DMS79 treated with DMSO at 0.1 percent for 48 hours (cell line): ENCODE measurements around the gene ACADS.

ENCODE experiments used
- DNase-seq: peaks from one replicate; lab custom pipeline; 2025; lab: John Stamatoyannopoulos, UW

Gene ACADS

GRCh38 chr12:120700886-120701285, 24.7 kb upstream of the ACADS start:
- no peak for DNase-seq

GRCh38 chr12:120702637-120703036, 23.0 kb upstream of the ACADS start:
- DNase-seq, result no peak

- no peak for DNase-seq
Measured at GRCh38 chr12:120703311-120703942, 22.2 kb upstream of the ACADS start.

- DNase-seq, result no peak
Measured at GRCh38 chr12:120705618-120706017, 20.0 kb upstream of the ACADS start.

GRCh38 chr12:120706029-120706428, 19.6 kb upstream of the ACADS start:
- DNase-seq, result no peak

- no peak for DNase-seq
Measured at GRCh38 chr12:120708651-120709050, 17.0 kb upstream of the ACADS start.

- peak; percentile 53 for DNase-seq
Measured at GRCh38 chr12:120710031-120710804, 15.4 kb upstream of the ACADS start, which contains the start of gene UNC119B. TSS of gene UNC119B (plus strand) at chr12:120710458. CDS start at chr12:120710475, 17 bp downstream.

GRCh38 chr12:120710805-120711296, 14.8 kb upstream of the ACADS start:
- no peak for DNase-seq

- no peak for DNase-seq
Measured at GRCh38 chr12:120711411-120711810, 14.2 kb upstream of the ACADS start.

- no peak for DNase-seq
Measured at GRCh38 chr12:120712610-120713009, 13.0 kb upstream of the ACADS start.

GRCh38 chr12:120713861-120714482, 11.7 kb upstream of the ACADS start:
- peak; percentile 70 for DNase-seq

- no peak for DNase-seq
Measured at GRCh38 chr12:120718055-120718454, 7.6 kb upstream of the ACADS start.

- no peak for DNase-seq
Measured at GRCh38 chr12:120719072-120719471, 6.6 kb upstream of the ACADS start.

GRCh38 chr12:120719496-120720233, 6.0 kb upstream of the ACADS start:
- no peak for DNase-seq

GRCh38 chr12:120720234-120720986, 5.2 kb upstream of the ACADS start:
- no peak for DNase-seq

- DNase-seq, result no peak
Measured at GRCh38 chr12:120720987-120721801, 4.4 kb upstream of the ACADS start.

GRCh38 chr12:120721866-120722265, 3.8 kb upstream of the ACADS start:
- DNase-seq, result no peak

- DNase-seq, result no peak
Measured at GRCh38 chr12:120722784-120723183, 2.8 kb upstream of the ACADS start.

GRCh38 chr12:120724720-120725119, 906 bp upstream of the ACADS start:
- DNase-seq, result no peak

- peak; percentile 45 for DNase-seq
Measured at GRCh38 chr12:120725151-120725658, 421 bp upstream of the ACADS start.

GRCh38 chr12:120726510-120726793, 826 bp downstream of the ACADS start:
- no peak for DNase-seq
